ENCODE results near the gene CCND2. TPM values are rescaled to one million over a fixed set of nuclear protein-coding genes. Genes with fewer than 3 reads are reported as not detected.

Gene CCND2
- total and polyA plus RNA-seq, 2 of the 4 experiments (the other 2 are of a cell fraction), result 1.1 to 2.3 TPM

DNA sequence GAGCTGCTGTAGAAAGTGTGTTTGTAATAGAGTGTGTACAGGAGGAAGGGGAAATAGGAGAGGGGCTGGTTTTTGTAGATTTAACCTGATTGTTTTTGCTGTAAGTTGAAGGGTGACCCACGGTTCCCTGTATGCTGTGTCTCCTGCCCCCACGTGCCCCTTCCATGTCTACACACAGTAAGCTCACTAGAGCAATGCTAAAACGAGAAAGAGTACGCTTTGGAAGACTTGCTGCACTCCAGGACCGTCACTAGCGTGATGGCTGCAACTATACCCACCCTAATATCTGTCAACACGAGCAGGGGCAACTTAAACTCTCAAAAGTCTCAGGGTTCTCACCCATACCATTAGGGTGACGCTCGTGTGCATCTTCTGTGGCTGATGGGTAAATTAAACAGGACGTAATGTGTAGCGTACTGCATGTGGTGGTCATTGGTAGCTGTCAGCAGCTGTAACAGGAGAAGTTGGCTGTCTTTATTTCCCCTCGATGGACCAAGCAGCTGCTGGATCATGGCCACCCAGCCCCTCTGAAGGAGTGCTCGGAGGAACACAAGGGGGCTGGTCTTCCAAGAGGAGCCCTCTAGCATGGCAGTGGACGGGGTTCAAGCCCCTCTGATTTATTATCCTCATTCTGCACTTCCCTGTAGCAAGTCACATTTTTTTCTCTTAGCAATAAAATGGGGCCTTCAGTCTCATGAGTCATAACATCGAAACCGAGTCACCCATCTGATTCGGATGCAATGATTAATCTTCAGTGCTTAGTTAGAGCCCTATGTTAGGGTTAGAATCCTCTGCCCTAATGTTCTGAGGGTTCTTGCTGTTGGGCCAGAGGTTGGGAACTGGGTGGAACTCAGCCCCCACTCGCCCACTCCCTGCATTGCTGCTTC, 14.0 kb downstream of the CCND2 start (continued):
- TF ChIP-seq RFX5 (IDR thresholded peaks at IDR 0.05; ENCODE audit: low read depth, low read length) (no peak), CEBPB (IDR thresholded peaks at IDR 0.05; ENCODE audit: low read depth, low read length) (no peak)

GRCh38 chr12:4288296-4289131, 15.0 kb downstream of the CCND2 start:
- H3K79me1 ChIP-seq (ENCODE audit: low read depth in 1 of 2, low read length in 2 of 2), result no peaks in the 10 kb centered on the region
- no peak overlapping the region for H3K27ac ChIP-seq (ENCODE audit: insufficient read depth, low read length)
- H3K4ac ChIP-seq (ENCODE audit: low read depth, low read length), result no peak overlapping the region
- no peaks in the 10 kb centered on the region for H3K36me3 ChIP-seq (ENCODE audit: control insufficient read depth, insufficient read depth, low read length)
- DNase-seq, result no peak
- no peak overlapping the region for H2BK5ac ChIP-seq (ENCODE audit: low read depth, low read length, poor library complexity, severe bottlenecking)
- no peak overlapping the region for H4K8ac ChIP-seq (ENCODE audit: low read depth in 2 of 2, low read length in 2 of 2)
- H2AK5ac ChIP-seq (ENCODE audit: low read depth, low read length), result no peak overlapping the region
- no peak overlapping the region for H2AK9ac ChIP-seq (replicated peaks; ENCODE audit: low read depth, low read length, poor library complexity)
- no peaks in the 10 kb centered on the region for H3K9me1 ChIP-seq (ENCODE audit: insufficient read depth, low read length)
- no peak overlapping the region for H4K91ac ChIP-seq (ENCODE audit: insufficient read depth, low read depth, low read length)
- no peaks in the 10 kb centered on the region for H3K4me1 ChIP-seq (ENCODE audit: control insufficient read depth, insufficient read depth, low read length)
- 70% methylated on average over 2 of the region's 20 CpGs; no CpG with 5 or more reads in 1 of the 2 experiments for WGBS, 2 experiments (ENCODE audit: extremely low coverage in 2 of 2, insufficient read length in 1 of 2)
- H3K56ac ChIP-seq (ENCODE audit: extremely low read depth, insufficient read depth, low read length), result no peak overlapping the region
- H2BK120ac ChIP-seq (ENCODE audit: low read depth, low read length), result no peak overlapping the region
- H3K9ac ChIP-seq (ENCODE audit: low read depth, low read length), result no peak overlapping the region
- in situ Hi-C loops (cut with MboI; ENCODE audit: low sequenced_read_pairs) (loop anchor here (5.0 kb wide), 1 partner anchor 296 kb away; no protein-coding TSS in a partner anchor), intact Hi-C loops (cut with micrococcal nuclease) (no loop called here), dilution Hi-C loops (cut with HindIII; ENCODE audit: low sequenced_read_pairs, unreplicated experiment) (no loop called here)
- no peak overlapping the region for H2BK15ac ChIP-seq (ENCODE audit: low read depth, low read length)
- ChIA-PET CTCF (interaction anchor here (0.6 kb wide), 1 partner anchor 12 kb away, joined by 3 read pairs; no protein-coding TSS in a partner anchor), POLR2A (ENCODE audit: unreplicated experiment) (no interaction called here)
- no peak overlapping the region for H3K4me3 ChIP-seq (ENCODE audit: insufficient read depth, low read depth, low read length)
- no peak for ATAC-seq (ENCODE audit: low read depth)
- no peak overlapping the region for H3K23ac ChIP-seq (ENCODE audit: low read depth, low read length)
- no TSS peak for BruUV-seq (replicated peaks)
- H4K20me1 ChIP-seq (ENCODE audit: insufficient read depth, low read length), result no peaks in the 10 kb centered on the region
- H2AFZ ChIP-seq (replicated peaks; ENCODE audit: low read length, poor library complexity), result no peak overlapping the region
- H3K4me2 ChIP-seq (ENCODE audit: low read depth, low read length), result no peak overlapping the region
- no peaks in the 10 kb centered on the region; the same call in 1 of the 2 replicates for H3K27me3 ChIP-seq (ENCODE audit: control insufficient read depth, insufficient read depth, low read length)
- H3K9me3 ChIP-seq (ENCODE audit: control insufficient read depth, insufficient read depth, low read length), result no peaks in the 10 kb centered on the region
- H4K5ac ChIP-seq (ENCODE audit: low read depth, low read length), result no peak overlapping the region
- H2BK20ac ChIP-seq (ENCODE audit: low read depth, low read length), result no peak overlapping the region
- H3K18ac ChIP-seq (ENCODE audit: low read depth, low read length), result no peak overlapping the region
- H3K14ac ChIP-seq (replicated peaks; ENCODE audit: low read depth, low read length), result no peak overlapping the region
- no peak for TF ChIP-seq RAD21 (IDR thresholded peaks at IDR 0.05; ENCODE audit: low read length)
- TF ChIP-seq POLR2A (IDR thresholded peaks at IDR 0.05; ENCODE audit: low read depth, low read length), result no peak
- TF ChIP-seq ELK1 (IDR thresholded peaks at IDR 0.05; ENCODE audit: borderline replicate concordance, low read depth, low read length), result no peak
- TF ChIP-seq FOS (IDR thresholded peaks at IDR 0.05; ENCODE audit: low read depth, low read length), result no peak
- TF ChIP-seq, protein P1, sequence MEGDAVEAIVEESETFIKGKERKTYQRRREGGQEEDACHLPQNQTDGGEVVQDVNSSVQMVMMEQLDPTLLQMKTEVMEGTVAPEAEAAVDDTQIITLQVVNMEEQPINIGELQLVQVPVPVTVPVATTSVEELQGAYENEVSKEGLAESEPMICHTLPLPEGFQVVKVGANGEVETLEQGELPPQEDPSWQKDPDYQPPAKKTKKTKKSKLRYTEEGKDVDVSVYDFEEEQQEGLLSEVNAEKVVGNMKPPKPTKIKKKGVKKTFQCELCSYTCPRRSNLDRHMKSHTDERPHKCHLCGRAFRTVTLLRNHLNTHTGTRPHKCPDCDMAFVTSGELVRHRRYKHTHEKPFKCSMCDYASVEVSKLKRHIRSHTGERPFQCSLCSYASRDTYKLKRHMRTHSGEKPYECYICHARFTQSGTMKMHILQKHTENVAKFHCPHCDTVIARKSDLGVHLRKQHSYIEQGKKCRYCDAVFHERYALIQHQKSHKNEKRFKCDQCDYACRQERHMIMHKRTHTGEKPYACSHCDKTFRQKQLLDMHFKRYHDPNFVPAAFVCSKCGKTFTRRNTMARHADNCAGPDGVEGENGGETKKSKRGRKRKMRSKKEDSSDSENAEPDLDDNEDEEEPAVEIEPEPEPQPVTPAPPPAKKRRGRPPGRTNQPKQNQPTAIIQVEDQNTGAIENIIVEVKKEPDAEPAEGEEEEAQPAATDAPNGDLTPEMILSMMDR (conservative IDR thresholded peaks at IDR 0.05; ENCODE audit: low read depth, low read length), result no peak
- TF ChIP-seq NFE2L2 (IDR thresholded peaks at IDR 0.05; ENCODE audit: low read depth, low read length), result no peak
- TF ChIP-seq RFX5 (IDR thresholded peaks at IDR 0.05; ENCODE audit: low read depth, low read length), result no peak
- TF ChIP-seq CHD1 (IDR thresholded peaks at IDR 0.05; ENCODE audit: low read depth, low read length), result no peak
- TF ChIP-seq MAFK (IDR thresholded peaks at IDR 0.05; ENCODE audit: low read depth, low read length), result no peak
- TF ChIP-seq MXI1 (IDR thresholded peaks at IDR 0.05; ENCODE audit: borderline replicate concordance, low read depth, low read length), result no peak
- no peak for TF ChIP-seq MAZ (IDR thresholded peaks at IDR 0.05; ENCODE audit: borderline replicate concordance, low read depth, low read length)

All from IMR-90 (cell line).